GM12872 (cell line): ENCODE results near the gene MPZL2.

Source experiments
- CTCF ChIP-seq: IDR thresholded peaks from 3 replicates; pipeline ENCODE4 v1.5.1; 2011; ENCODE audit warnings: low read depth, mild to moderate bottlenecking, low read length, moderate library complexity; ENCODE audit not compliant: insufficient read depth

The MPZL2 gene

GRCh38 chr11:118263695-118264568 lies at the start of gene MPZL2:
Gene MPZL2 (minus strand): TSS chr11:118264297. CDS start chr11:118264153, 144 bp downstream.
- 0 out of 3 replicates have a peak, but pooled peaks have one; percentile 1 for TF ChIP-seq CTCF

- no peak for TF ChIP-seq CTCF
These were observed 49.1 kb upstream of the MPZL2 start for GRCh38 chr11:118313242-118313641.

DNA sequence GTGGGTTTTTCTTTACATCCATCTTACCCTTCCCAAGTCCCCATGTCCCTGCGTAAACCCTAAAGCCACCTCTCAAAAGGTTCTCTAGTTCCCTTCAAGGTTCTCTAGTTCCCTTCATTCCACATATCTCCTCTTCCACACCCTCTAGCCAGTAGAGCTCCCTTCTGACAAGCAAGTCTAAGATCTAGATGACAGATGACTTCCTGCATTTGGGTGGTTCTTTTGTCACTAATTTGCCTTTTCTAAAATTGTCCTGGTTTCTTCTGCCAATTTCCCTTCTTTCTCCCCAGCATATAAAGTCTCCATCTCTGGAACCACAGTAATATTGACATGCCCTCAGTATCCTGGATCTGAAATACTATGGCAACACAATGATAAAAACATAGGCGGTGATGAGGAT lies 48.2 kb upstream of the MPZL2 start:
- TF ChIP-seq CTCF: no peak

- TF ChIP-seq CTCF: no peak
These were observed 47.4 kb upstream of the MPZL2 start for GRCh38 chr11:118311518-118311917.

DNA sequence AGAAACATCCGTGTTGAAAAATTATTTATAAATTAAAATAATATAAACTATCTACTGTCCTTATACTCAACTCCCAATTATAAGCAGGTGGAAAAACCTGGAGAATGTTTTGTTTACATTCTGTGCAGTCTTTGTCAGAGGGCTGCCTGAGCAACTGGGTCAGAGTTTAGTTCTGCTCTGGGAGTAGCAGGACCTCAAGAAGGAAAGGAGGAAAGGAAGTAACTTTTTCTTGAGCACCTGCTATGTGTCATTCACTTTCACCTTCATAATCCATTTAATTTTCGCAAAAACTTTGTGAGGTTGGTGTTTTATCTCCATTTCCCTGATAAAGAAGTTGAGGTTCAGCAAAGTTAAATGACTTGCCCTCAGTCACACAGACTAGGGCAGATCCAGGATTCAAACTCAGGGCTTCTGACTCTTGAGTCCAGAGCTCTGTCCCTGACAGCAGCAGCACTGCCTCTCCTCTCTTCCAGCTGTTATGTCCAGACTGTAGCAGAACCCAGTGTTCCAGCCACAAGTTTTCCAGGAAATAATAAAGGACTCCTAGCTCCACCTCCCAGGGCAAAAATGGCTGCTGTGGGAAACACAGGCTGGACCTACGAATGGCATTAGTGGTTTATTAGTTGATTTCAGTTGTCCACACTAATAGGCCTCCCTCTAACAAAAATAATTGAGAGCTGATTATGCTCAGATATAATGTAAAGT lies 46.8 kb upstream of the MPZL2 start:
- TF ChIP-seq CTCF: no peak

GRCh38 chr11:118310271-118310670 lies 46.2 kb upstream of the MPZL2 start:
- no peak for TF ChIP-seq CTCF

- TF ChIP-seq CTCF: no peak
These were observed 42.5 kb upstream of the MPZL2 start for GRCh38 chr11:118306556-118306955.
